Measurements from ENCODE around the gene CXCL16.

The CXCL16 gene

GRCh38 chr17:4739122-4740024 is at the start of gene CXCL16, which contains the start of gene ZMYND15:
Gene CXCL16, minus strand, starts transcription at chr17:4739928. Its CDS starts 589 bp downstream, at chr17:4739339.
Gene ZMYND15, plus strand, starts transcription at chr17:4739833. Its CDS starts 716 bp downstream, at chr17:4740549.
- peak; percentile 18 to 48 (median 35) for DNase-seq (ENCODE audit: low read depth in 3 of 3)

- no peak for DNase-seq (ENCODE audit: low read depth in 3 of 3)
Measured at GRCh38 chr17:4788807-4789700, 49.3 kb upstream of the CXCL16 start, which contains the start of gene GLTPD2. Gene GLTPD2, plus strand, starts transcription at chr17:4788964. Its CDS starts 48 bp downstream, at chr17:4789012.

- DNase-seq (ENCODE audit: low read depth in 3 of 3): no peak
Measured at GRCh38 chr17:4788159-4788806, 48.6 kb upstream of the CXCL16 start.

GRCh38 chr17:4786516-4786915 is 46.8 kb upstream of the CXCL16 start:
- no peak for DNase-seq (ENCODE audit: low read depth in 3 of 3)

- no peak for DNase-seq (ENCODE audit: low read depth in 3 of 3)
Measured at GRCh38 chr17:4786106-4786511, 46.4 kb upstream of the CXCL16 start, which contains the start of gene VMO1. Gene VMO1, minus strand, starts transcription at chr17:4786364. Its CDS starts 12 bp downstream, at chr17:4786352.

- no peak for DNase-seq (ENCODE audit: low read depth in 3 of 3)
Measured at GRCh38 chr17:4785311-4786105, 45.8 kb upstream of the CXCL16 start.

- no peak for DNase-seq (ENCODE audit: low read depth in 3 of 3)
Measured at GRCh38 chr17:4782652-4783051, 42.9 kb upstream of the CXCL16 start.

- no peak for DNase-seq (ENCODE audit: low read depth in 3 of 3)
Measured at GRCh38 chr17:4780325-4780955, 40.7 kb upstream of the CXCL16 start.

- DNase-seq (ENCODE audit: low read depth in 3 of 3): no peak
Measured at GRCh38 chr17:4777969-4778760, 38.4 kb upstream of the CXCL16 start.

- no peak for DNase-seq (ENCODE audit: low read depth in 3 of 3)
Measured at GRCh38 chr17:4772235-4772613, 32.5 kb upstream of the CXCL16 start.

- no peak for DNase-seq (ENCODE audit: low read depth in 3 of 3)
Measured at GRCh38 chr17:4771519-4772234, 31.9 kb upstream of the CXCL16 start, which contains the start of gene TM4SF5. Gene TM4SF5, plus strand, starts transcription at chr17:4771886. Its CDS starts 37 bp downstream, at chr17:4771923.

GRCh38 chr17:4769628-4770027 is 29.9 kb upstream of the CXCL16 start:
- DNase-seq (ENCODE audit: low read depth in 3 of 3): no peak

- DNase-seq (ENCODE audit: low read depth in 3 of 3): no peak
Measured at GRCh38 chr17:4768298-4768697, 28.6 kb upstream of the CXCL16 start.

GRCh38 chr17:4766723-4767122 is 27.0 kb upstream of the CXCL16 start:
- no peak for DNase-seq (ENCODE audit: low read depth in 3 of 3)

- no peak for DNase-seq (ENCODE audit: low read depth in 3 of 3)
Measured at GRCh38 chr17:4766201-4766600, 26.5 kb upstream of the CXCL16 start.

- no peak for DNase-seq (ENCODE audit: low read depth in 3 of 3)
Measured at GRCh38 chr17:4764595-4764994, 24.9 kb upstream of the CXCL16 start.

- no peak for DNase-seq (ENCODE audit: low read depth in 3 of 3)
Measured at GRCh38 chr17:4759776-4760236, 20.1 kb upstream of the CXCL16 start.

GRCh38 chr17:4753392-4753791 is 13.7 kb upstream of the CXCL16 start:
- DNase-seq (ENCODE audit: low read depth in 3 of 3): no peak

- DNase-seq (ENCODE audit: low read depth in 3 of 3): no peak
Measured at GRCh38 chr17:4751932-4752331, 12.2 kb upstream of the CXCL16 start.

Data from stimulated activated CD4-positive, alpha-beta T cell treated with anti-CD3 and anti-CD28 coated beads, TNF-alpha, amount 100 ng/mL, for 4 hours (primary cell).